SK-N-SH (cell line): ENCODE measurements around the gene TMEM9. TPM values are rescaled to one million over a fixed set of nuclear protein-coding genes. Genes with fewer than 3 reads are reported as not detected.

Experiments
- CTCF ChIA-PET: fragments of 300-600, 350-600 bp; formaldehyde crosslinking; extraction: SDS; loops from one replicate; lab custom pipeline; 2021; lab: Yijun Ruan, JAX
- POLR2A ChIA-PET: fragments of 350-600 bp; sonication (Branson Sonifier 250); formaldehyde crosslinking; extraction: SDS; loops from one replicate; lab custom pipeline; 2020; ENCODE audit warnings: antibody characterized with exemption, inconsistent platforms; lab: Yijun Ruan, JAX
- DNase-seq: peaks from one replicate; pipeline ENCODE4 v3.0.0; 2012
- H2AFZ ChIP-seq: fragments of 200-600 bp; sonication (generic); 2 replicates; pipeline ENCODE4 v1.8.1; 2016; ENCODE audit warnings: antibody characterized with exemption, mild to moderate bottlenecking, low read depth
- H3F3A ChIP-seq: fragments of 200-600 bp; sonication (generic); replicated peaks from 2 replicates; pipeline ENCODE3; 2016; ENCODE audit warnings: antibody characterized with exemption, mild to moderate bottlenecking; ENCODE audit not compliant: insufficient read depth
- H3K27ac ChIP-seq, 2 experiments: fragments of 200-500 bp in 1 of 2; fragments of 200-600 bp in 1 of 2; sonication (Bioruptor generic) in 1 of 2; sonication (generic), shearing (Covaris generic) in 1 of 2; 2 replicates each; pipeline versions ENCODE4 v1.5.1 to v1.6.1; 2014 to 2016; ENCODE audit warnings: low read depth in 2 of 2, inconsistent platforms in 1 of 2, low read length in 1 of 2, mild to moderate bottlenecking in 1 of 2, mixed read lengths in 1 of 2
- H3K27me3 ChIP-seq: fragments of 200-600 bp; sonication (generic), shearing (Covaris generic); 2 replicates; pipeline ENCODE4 v1.6.1; 2016; ENCODE audit warnings: mixed run types; ENCODE audit not compliant: insufficient read depth
- H3K36me3 ChIP-seq, 2 experiments: fragments of 200-500 bp in 1 of 2; fragments of 200-600 bp in 1 of 2; sonication (Bioruptor generic) in 1 of 2; sonication (generic) in 1 of 2; replicated peaks in 1 of 2; 2 replicates each; pipeline versions ENCODE3 to v1.5.1; 2014 to 2016; ENCODE audit warnings: low read length in 1 of 2, mild to moderate bottlenecking in 1 of 2; ENCODE audit not compliant: insufficient read depth in 2 of 2, control insufficient read depth in 1 of 2
- H3K4me1 ChIP-seq, 2 experiments: fragments of 200-500 bp in 1 of 2; fragments of 200-600 bp in 1 of 2; sonication (Bioruptor generic) in 1 of 2; sonication (generic), shearing (Covaris generic) in 1 of 2; 2 replicates each; pipeline versions ENCODE4 v1.5.1 to v1.6.1; 2014 to 2016; ENCODE audit warnings: low read depth in 1 of 2, low read length in 1 of 2, mixed run types in 1 of 2; ENCODE audit not compliant: insufficient read depth in 2 of 2, control insufficient read depth in 1 of 2
- H3K4me2 ChIP-seq: fragments of 200-600 bp; sonication (generic), shearing (Covaris generic); 2 replicates; pipeline ENCODE4 v1.6.1; 2017; ENCODE audit warnings: mixed run types
- H3K4me3 ChIP-seq, 2 experiments: fragments of 200-500 bp in 1 of 2; fragments of 200-600 bp in 1 of 2; sonication (Bioruptor generic) in 1 of 2; sonication (generic), shearing (Covaris generic) in 1 of 2; 2 replicates each; pipeline versions ENCODE4 v1.5.1 to v1.8.1; 2014 to 2016; ENCODE audit warnings: low read depth in 2 of 2, inconsistent platforms in 1 of 2, low read length in 1 of 2, mild to moderate bottlenecking in 1 of 2, mixed read lengths in 1 of 2, moderate library complexity in 1 of 2
- H3K79me2 ChIP-seq: fragments of 200-600 bp; sonication (generic); 2 replicates; pipeline ENCODE4 v1.8.1; 2017; ENCODE audit warnings: mild to moderate bottlenecking; ENCODE audit not compliant: insufficient read depth
- H3K9ac ChIP-seq: fragments of 200-600 bp; sonication (generic); 2 replicates; pipeline ENCODE4 v1.6.1; 2017; ENCODE audit warnings: mixed run types
- H3K9me2 ChIP-seq: fragments of 200-600 bp; sonication (generic); 2 replicates; pipeline ENCODE4 v1.6.1; 2017; ENCODE audit warnings: mixed run types
- H3K9me3 ChIP-seq: fragments of 200-600 bp; sonication (generic); 2 replicates; pipeline ENCODE4 v1.6.1; 2017; ENCODE audit warnings: mixed run types, mild to moderate bottlenecking, moderate library complexity
- H4K20me1 ChIP-seq: fragments of 200-600 bp; sonication (generic); 2 replicates; pipeline ENCODE4 v1.6.1; 2017; ENCODE audit warnings: mild to moderate bottlenecking, mixed run types; ENCODE audit not compliant: insufficient read depth
- FOSL2 ChIP-seq: IDR thresholded peaks from 2 replicates; pipeline ENCODE4 v1.4.0; 2012; ENCODE audit warnings: low read depth, mild to moderate bottlenecking, moderate library complexity, borderline replicate concordance
- FOXJ3 ChIP-seq: sonication (generic); formaldehyde crosslinking; IDR thresholded peaks from 2 replicates; pipeline ENCODE4 v1.5.1; 2020; ENCODE audit warnings: mild to moderate bottlenecking, missing genetic modification reagents
- FOXM1 ChIP-seq: IDR thresholded peaks from 2 replicates; pipeline ENCODE4 v1.4.0; 2012; ENCODE audit warnings: low read depth, mild to moderate bottlenecking
- GABPA ChIP-seq: IDR thresholded peaks from 2 replicates; pipeline ENCODE4 v1.4.0; 2012; ENCODE audit warnings: low read depth, mild to moderate bottlenecking
- JUND ChIP-seq: IDR thresholded peaks from 2 replicates; pipeline ENCODE4 v1.4.0; 2012
- MAX ChIP-seq: IDR thresholded peaks from 2 replicates; pipeline ENCODE4 v1.4.0; 2012; ENCODE audit warnings: low read depth
- RCOR1 ChIP-seq: fragments of 150-350 bp; IDR thresholded peaks from 2 replicates; pipeline ENCODE4 v1.6.1; 2017; ENCODE audit warnings: antibody characterized with exemption, low read length
- RFX5 ChIP-seq: IDR thresholded peaks from 2 replicates; pipeline ENCODE4 v1.6.1; 2012; ENCODE audit warnings: mild to moderate bottlenecking, improper control_type of control experiment, low read length
- WGBS: methylation state at CpG from one replicate; pipeline ENCODE4 v1.1.6; 2017; ENCODE audit warnings: low lambda C conversion rate; 5-methylcytosine and 5-hydroxymethylcytosine counted together
- polyA plus RNA-seq, 3 experiments: library from polyadenylated mRNA; depleted of rRNA; stranded (reverse); fragments of >200 nt; gene quantifications; 2 replicates each; pipeline ENCODE4 v1.2.3, GENCODE V29; 2012
- TF ChIP-seq, protein P1 (sequence below): IDR thresholded peaks from 2 replicates; pipeline ENCODE4 v1.4.0; 2012; ENCODE audit warnings: low read depth, borderline replicate concordance
- TF ChIP-seq, protein P2 (sequence below): IDR thresholded peaks from 2 replicates; pipeline ENCODE4; 2012

Gene TMEM9
- polyA plus RNA-seq, 1 of the 3 experiments (the other 2 are of a cell fraction), result 126 TPM

DNA sequence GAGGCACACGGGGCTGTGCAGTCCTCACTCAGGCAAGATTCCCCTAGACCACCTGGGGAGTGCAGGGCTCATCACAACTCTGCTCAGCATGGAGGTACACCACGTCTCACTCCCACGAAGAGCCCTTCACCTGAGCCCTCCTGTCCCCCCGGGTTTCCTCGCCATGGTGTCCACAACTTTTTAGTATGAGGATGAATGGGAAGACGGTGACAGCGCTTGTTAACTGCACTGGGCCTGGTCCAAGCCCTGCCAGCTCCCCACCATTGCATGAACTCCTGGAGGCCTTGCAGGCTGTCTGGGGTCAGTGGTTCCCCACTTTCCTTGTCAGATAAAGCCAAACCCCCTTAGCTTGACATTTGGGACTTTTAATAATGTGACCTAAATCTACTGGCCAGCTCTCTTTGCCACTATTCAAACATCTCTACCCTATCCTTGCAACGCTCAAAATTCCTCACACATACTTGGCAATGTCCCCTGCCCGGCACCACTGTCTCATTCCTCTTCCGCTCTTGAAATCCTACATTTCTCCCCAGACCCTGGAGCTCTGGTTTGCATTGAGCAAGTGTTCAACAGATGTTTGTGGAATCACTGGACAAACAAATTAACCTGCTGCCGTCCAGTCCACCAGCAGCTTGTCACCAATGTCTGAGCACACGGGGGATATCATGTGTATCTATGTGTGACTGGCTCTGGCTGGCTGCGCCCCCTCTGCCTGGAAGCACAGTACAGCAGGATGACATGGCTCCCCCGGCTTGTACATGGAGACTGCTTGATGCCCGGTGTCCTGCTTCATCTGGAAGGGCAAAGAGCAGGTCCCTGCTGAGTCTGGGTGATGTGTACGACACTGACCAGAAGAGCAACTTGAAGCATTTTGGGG, 11.2 kb downstream of the TMEM9 start:
- no peaks in the 10 kb centered on the region for H3K27me3 ChIP-seq
- H3K4me1 ChIP-seq, result peaks cover 8 to 32% of the 10 kb centered on the region in 2 experiments; a peak in 2 of 4 replicates
- H3K36me3 ChIP-seq, result peaks cover 26 to 88% of the 10 kb centered on the region in 2 experiments
- no peaks in the 10 kb centered on the region; the same call in 1 of the 2 replicates for H4K20me1 ChIP-seq
- H3K4me3 ChIP-seq, result no peak overlapping the region
- H2AFZ ChIP-seq, result no peak overlapping the region
- peaks cover 6% of the 10 kb centered on the region for H3F3A ChIP-seq
- 83% methylated on average over 12 of the region's 16 CpGs for WGBS
- no peak overlapping the region for H3K27ac ChIP-seq
- no peak for TF ChIP-seq RCOR1
- TF ChIP-seq MAX, result no peak
- TF ChIP-seq JUND, result no peak
- no peak for TF ChIP-seq FOXJ3 (CRISPR knock-in tag)
- TF ChIP-seq RFX5, result no peak
- TF ChIP-seq, protein P1, sequence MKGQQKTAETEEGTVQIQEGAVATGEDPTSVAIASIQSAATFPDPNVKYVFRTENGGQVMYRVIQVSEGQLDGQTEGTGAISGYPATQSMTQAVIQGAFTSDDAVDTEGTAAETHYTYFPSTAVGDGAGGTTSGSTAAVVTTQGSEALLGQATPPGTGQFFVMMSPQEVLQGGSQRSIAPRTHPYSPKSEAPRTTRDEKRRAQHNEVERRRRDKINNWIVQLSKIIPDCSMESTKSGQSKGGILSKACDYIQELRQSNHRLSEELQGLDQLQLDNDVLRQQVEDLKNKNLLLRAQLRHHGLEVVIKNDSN, result no peak
- TF ChIP-seq, protein P2, sequence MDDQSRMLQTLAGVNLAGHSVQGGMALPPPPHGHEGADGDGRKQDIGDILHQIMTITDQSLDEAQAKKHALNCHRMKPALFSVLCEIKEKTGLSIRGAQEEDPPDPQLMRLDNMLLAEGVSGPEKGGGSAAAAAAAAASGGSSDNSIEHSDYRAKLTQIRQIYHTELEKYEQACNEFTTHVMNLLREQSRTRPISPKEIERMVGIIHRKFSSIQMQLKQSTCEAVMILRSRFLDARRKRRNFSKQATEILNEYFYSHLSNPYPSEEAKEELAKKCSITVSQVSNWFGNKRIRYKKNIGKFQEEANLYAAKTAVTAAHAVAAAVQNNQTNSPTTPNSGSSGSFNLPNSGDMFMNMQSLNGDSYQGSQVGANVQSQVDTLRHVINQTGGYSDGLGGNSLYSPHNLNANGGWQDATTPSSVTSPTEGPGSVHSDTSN, result no peak
- no peak for TF ChIP-seq FOXM1
- ChIA-PET CTCF (interaction anchor here (1.0 to 1.2 kb wide), 3 partner anchors 14 to 111 kb away, joined by 3 read pairs; no protein-coding TSS in a partner anchor), POLR2A (interaction anchor here (0.9 kb wide), 2 partner anchors 10 to 11 kb away, joined by 3 to 4 read pairs; partner anchors contain the start of gene TMEM9)
- no peaks in the 10 kb centered on the region for H3K9me2 ChIP-seq
- no peak for DNase-seq
- H3K9me3 ChIP-seq, result no peaks in the 10 kb centered on the region
- H3K9ac ChIP-seq, result no peak overlapping the region
- no peak overlapping the region for H3K4me2 ChIP-seq
- no peaks in the 10 kb centered on the region for H3K79me2 ChIP-seq

- no peaks in the 10 kb centered on the region for H3K79me2 ChIP-seq
- 93% methylated on average over 16 of the region's 16 CpGs for WGBS
- H3K36me3 ChIP-seq, result peaks cover 26 to 82% of the 10 kb centered on the region in 2 experiments
- POLR2A ChIA-PET, result interaction anchor here (0.9 kb wide), 2 partner anchors 9 to 12 kb away, joined by 3 to 4 read pairs; partner anchors contain the start of gene TMEM9
- no peak overlapping the region for H3K4me3 ChIP-seq
- H3K4me2 ChIP-seq, result no peak overlapping the region
- H3K9ac ChIP-seq, result no peak overlapping the region
- no peak for TF ChIP-seq GABPA
- TF ChIP-seq FOSL2, result no peak
- no peaks in the 10 kb centered on the region for H3K9me2 ChIP-seq
- H2AFZ ChIP-seq, result no peak overlapping the region
- H3F3A ChIP-seq, result peaks cover 12% of the 10 kb centered on the region
- CTCF ChIA-PET, result interaction anchor here (1.0 to 2.5 kb wide), 4 partner anchors 13 to 170 kb away, joined by 3 to 13 read pairs (median 3); no protein-coding TSS in a partner anchor
- DNase-seq, result no peak
- peaks cover 12 to 32% of the 10 kb centered on the region in 2 experiments; a peak in 2 of 4 replicates for H3K4me1 ChIP-seq
- no peak overlapping the region for H3K27ac ChIP-seq
- no peaks in the 10 kb centered on the region for H3K9me3 ChIP-seq
- peaks cover 2% of the 10 kb centered on the region; the same call in 1 of the 2 replicates for H4K20me1 ChIP-seq
- no peaks in the 10 kb centered on the region for H3K27me3 ChIP-seq
Observed at GRCh38 chr1:201142011-201142848, 12.0 kb downstream of the TMEM9 start.
